HG02678 (cell line): Measurements from ENCODE around the gene TSPEAR.
"Not testable (repeated sequence)": the region's sequence is repeated elsewhere in the genome, so short reads cannot be mapped to it uniquely, and the experiment has no call there.

ENCODE experiments used
- ATAC-seq: cut with Tn5 transposase; IDR thresholded peaks from one replicate; pipeline ENCODE4 v1.9.1; 2021; ENCODE audit warnings: mild to moderate bottlenecking, moderate library complexity; ENCODE audit not compliant: unreplicated experiment

The TSPEAR gene

GRCh38 chr21:44636209-44637017, 75.0 kb downstream of the TSPEAR start:
- ATAC-seq = no peak

- no peak for ATAC-seq
Measured at GRCh38 chr21:44632067-44632466, 79.3 kb downstream of the TSPEAR start.

DNA sequence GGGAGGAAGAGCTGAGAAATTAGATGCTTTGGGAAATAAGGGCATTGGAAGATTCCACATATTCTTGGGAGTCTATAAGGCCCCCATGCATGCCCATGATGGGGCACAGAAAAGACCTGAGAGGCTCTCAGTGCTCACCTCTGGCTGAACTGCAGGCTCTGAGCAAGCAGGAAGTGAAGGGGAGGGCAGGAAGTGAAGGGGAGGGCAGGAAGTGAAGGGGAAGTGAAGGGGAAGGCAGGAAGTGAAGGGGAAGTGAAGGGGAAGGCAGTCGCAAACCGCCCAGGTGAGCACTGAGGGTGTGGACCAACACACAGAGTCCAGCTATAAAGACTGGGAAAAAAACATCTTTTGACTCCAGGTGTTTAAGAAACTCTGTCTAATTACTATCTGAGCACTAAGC, 80.9 kb downstream of the TSPEAR start:
- no peak for ATAC-seq

- ATAC-seq = no peak
Measured at GRCh38 chr21:44628707-44629391, 82.5 kb downstream of the TSPEAR start.

GRCh38 chr21:44627831-44628233, 83.5 kb downstream of the TSPEAR start:
- ATAC-seq = not testable (repeated sequence)

GRCh38 chr21:44627181-44627822, 84.1 kb downstream of the TSPEAR start:
- ATAC-seq = not testable (repeated sequence)

DNA sequence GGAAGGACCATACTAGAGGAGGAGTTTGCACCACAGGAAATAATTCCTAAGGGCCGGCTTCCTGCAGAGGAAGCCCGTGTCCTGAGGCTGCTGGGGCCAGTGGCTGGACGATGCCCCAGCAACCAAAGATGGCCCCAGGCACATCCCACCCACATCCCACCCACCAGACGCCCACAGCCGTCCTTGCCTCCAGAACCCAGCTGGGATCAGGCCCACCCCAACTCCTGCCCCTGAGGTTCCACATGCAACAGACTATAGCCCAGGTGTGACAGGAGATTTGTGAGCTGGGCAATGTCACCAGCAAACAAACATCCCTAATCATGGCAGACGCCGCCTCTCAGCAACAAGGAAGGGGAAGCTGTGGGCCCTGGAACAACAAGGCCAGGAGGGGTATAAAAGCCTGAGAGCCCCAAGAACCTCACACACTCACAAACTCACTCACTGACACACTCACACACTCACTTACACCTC, 84.7 kb downstream of the TSPEAR start, which contains the start of gene KRTAP10-9:
Gene KRTAP10-9, plus strand, starts transcription at position 421 of the 471 bp plus-strand sequence. CDS start 79 bp downstream, outside the sequence.
- ATAC-seq = no peak

DNA sequence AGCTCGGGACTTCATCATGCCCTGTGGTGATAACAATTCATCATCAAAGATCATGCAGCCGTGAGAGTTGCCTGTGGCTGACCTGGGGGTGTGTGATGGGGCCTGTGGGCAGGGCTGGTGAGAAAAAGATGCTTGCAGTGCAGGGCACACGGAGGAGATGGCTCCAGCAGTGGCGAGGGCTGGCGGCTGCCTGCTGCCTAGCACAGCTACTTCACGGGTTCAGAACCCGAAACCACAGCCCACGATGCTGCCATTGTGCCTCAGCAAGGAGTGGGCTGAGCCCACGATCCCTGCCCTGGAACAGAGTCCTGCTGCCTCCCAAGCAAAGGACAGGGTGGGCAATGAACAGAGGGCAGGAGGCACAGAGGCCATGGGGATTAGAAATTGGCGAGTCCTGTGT, 85.1 kb downstream of the TSPEAR start:
- no peak for ATAC-seq

DNA sequence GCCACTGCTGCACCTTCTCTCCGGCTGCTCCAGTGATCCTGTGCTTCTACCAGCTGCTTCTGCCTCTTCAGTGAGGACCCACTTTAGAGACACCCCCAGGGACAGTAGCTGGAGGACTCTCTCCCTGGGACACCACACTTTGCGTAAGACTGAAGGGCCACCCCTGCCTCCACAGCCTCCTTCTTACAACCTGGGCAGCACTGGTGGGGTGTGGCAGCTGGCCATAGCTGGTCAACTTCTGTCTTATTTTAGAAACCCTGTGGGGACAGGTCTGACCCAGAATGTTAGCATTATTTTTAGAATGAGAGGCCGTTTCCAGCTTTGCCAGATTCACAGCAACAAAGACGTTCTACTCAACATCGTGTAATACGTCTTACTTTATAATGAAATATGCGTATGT, 85.6 kb downstream of the TSPEAR start:
- ATAC-seq = no peak

DNA sequence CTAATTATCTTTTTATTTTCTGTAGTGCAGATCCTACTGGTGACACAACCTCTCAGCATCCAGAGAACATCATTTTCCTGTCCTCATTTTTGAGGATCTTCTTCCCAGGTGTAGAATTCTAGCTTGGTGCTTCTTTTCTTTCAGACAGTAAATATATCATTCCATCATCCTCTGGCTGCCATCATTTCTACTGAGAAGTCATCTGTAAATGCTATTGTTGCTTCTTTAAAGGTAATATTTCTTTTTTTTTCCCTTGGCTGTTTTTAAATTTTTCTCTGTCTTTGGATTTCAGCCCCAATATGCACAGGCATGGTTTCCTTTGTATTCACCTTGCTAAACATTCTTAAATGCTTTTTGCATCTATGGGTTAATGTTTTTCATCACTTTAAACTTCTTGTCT, 87.8 kb downstream of the TSPEAR start:
- no peak for ATAC-seq

- ATAC-seq = no peak
Measured at GRCh38 chr21:44619886-44620285, 91.5 kb downstream of the TSPEAR start.

- ATAC-seq = no peak
Measured at GRCh38 chr21:44618909-44619308, 92.5 kb downstream of the TSPEAR start.

DNA sequence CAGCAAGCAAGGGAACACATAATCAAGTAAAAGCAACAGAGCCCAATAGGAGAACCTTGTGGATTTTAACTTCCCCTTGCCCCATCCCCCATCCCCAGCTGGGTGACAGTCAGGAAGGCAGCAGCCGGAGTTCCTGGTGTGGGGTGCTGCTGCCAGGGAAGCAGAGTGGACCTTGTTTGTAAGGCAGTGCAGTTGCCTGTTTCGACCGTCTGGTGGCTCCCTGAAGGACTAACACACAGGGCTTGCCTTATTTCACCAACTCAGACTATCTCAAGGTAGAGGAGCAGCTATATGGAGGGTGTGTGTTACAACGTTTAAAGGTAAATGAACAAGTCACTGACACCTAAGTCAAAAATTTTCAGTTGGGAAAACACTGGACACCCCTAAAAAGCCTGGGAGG, 92.9 kb downstream of the TSPEAR start:
- ATAC-seq = no peak

DNA sequence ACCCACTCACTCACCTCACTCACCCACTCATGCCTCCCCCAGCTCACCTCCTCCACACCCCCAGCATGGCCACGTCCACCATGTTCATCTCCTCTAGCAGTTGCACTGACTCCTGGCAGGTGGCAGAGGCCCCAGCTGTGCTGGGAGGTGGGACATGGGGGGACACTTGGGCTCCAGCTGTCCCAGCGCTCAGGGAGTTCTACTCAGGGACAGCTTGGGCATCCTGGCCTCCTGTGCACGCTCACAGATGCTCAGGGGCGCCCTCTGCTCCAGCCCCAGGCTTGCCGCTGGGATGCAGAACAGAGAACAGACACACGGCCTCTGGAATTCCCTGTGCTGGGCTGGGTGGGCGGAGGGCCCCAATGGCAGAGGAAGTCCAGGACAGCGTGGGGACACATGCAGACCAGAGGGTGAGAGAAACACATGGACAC, 94.3 kb downstream of the TSPEAR start:
- no peak for ATAC-seq

DNA sequence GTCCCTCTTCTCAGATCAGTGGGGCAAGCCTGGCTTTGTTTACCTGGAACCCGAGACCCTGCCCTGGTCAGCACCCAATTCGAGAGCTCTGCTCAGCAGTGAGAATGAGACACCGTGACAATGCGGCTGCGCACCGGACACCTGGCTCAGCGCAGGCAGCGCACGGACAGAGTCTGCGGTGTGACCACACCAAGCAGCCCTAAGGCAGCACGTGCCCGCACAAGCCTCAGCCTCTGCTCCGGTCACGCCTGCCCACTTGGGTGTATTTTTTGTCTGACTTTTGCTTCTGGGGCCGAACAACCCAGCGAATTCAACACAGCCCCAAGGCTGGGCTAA, 94.8 kb downstream of the TSPEAR start:
- no peak for ATAC-seq

- no peak for ATAC-seq
Measured at GRCh38 chr21:44615911-44616590, 95.3 kb downstream of the TSPEAR start.

DNA sequence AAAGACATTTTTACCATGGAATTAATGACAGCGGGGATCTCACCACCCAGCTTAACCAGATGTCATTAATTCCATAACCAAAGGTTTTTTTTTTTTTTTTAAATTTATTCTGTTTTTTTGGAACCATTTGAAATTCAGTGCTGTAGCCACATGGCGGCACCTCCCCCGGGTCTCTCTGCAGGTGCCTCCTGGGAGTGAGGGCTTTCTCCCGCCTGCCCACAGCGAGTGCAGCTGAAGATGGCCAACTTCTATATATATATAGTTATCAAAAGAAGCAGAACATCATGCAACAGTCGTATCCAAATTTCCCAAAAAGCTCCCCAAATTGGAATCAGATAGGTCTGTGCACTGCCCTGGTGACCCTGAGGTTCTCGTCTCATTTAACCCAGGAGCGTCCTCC, 95.9 kb downstream of the TSPEAR start:
- no peak for ATAC-seq

DNA sequence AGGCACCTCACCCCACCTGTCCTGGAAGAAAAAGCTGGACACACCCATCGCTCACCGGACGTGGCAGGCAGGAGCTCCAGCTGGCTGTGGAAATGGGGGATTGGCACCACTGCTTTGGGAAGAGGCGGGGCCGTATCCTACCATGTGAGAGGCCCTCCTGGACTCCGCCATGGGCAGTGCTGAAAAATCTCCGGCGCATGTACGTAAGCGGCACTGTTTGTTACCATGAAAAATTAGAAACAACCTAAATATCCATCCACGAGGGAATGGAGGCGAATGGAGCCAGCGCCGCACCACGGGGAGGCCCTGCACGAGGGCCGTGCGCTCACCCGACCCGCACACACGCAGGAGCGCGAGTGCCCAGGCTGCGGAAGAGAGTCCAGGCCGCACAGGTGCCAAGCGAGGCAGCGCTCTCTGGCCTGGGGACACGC, 96.4 kb downstream of the TSPEAR start:
- ATAC-seq = no peak

DNA sequence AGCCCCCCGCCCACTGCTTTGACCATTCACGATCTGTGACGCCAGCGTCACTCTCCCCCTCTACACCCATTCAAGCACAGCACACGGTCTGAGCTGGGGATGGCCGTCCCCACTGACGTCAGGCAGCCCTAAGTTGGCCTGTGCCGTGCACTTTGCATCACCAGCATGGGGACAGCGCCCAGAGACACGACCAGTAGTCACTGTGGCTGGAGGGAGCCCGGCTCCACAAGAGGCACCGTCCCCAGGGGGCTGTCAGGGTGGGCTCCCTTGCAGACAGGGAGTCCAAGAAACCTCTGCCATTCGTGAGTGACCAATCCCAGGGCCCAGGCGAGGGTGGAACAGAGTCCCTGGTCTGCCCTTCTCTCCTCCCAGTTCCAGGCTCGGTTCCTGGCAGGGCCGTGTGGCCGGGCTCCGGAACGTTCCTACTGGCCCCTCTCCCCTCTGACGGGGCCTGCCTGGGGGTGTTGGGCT, 97.2 kb downstream of the TSPEAR start:
- no peak for ATAC-seq

- ATAC-seq = no peak
Measured at GRCh38 chr21:44613386-44614155, 97.8 kb downstream of the TSPEAR start.
